ENCODE results near the gene PPEF1.

PPEF1 gene

DNA sequence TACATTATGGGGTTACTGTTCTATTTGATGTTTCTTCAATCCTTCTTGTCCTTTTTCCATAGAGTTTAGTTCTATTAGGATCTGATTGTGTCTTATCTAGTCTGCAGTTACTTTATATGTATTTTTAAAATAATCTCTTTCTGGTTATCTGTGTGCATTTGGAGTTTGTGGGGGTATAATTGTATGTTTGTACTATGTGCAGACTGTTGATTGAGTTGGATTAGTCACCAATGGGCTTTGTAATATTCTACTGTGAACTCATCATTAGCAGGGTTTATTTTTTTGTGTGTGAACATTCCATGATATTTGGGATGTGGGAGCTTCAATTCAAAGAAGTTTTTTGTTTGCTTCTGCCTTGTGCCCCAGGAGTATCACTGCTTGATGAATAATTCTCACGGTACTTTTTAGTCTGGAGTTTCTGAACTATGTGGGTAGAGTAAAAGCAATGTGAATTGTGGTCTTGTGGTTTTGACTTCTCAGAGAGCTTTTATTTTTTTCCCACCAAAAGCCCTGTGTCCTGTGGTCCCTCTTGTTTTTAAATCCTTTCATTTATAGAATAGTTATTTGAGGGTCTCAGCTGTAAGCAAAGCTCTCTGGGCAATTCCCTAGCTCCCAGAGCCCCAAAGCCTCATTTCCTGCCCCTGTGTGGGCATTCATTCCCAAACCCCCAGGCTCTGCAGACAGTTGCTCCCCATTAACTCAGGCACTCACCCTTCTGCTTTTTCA, 148.6 kb downstream of the PPEF1 start:
- FAIRE-seq (no peak), DNase-seq (ENCODE audit: insufficient read length, low spot score) (no peak)
- TF ChIP-seq, protein P1, sequence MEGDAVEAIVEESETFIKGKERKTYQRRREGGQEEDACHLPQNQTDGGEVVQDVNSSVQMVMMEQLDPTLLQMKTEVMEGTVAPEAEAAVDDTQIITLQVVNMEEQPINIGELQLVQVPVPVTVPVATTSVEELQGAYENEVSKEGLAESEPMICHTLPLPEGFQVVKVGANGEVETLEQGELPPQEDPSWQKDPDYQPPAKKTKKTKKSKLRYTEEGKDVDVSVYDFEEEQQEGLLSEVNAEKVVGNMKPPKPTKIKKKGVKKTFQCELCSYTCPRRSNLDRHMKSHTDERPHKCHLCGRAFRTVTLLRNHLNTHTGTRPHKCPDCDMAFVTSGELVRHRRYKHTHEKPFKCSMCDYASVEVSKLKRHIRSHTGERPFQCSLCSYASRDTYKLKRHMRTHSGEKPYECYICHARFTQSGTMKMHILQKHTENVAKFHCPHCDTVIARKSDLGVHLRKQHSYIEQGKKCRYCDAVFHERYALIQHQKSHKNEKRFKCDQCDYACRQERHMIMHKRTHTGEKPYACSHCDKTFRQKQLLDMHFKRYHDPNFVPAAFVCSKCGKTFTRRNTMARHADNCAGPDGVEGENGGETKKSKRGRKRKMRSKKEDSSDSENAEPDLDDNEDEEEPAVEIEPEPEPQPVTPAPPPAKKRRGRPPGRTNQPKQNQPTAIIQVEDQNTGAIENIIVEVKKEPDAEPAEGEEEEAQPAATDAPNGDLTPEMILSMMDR (IDR thresholded peaks at IDR 0.05; ENCODE audit: insufficient read depth, missing control alignments) = no peak

DNA sequence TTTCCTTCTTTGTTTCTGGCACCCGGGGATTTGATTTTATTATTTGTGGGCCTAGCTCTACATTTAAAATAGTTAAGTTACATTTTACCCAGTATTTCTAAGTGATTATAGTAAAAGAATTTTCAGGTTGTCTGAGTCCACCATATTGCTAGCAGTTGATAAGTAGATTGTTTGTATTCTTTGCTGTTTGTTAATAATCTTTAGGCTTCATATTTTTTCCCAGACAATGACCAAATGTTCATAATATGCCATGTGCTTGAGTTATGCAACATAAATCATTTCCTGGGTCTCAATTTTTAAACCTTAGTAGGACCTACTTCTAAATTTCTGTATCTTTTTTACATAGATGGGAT, 149.2 kb downstream of the PPEF1 start:
- TF ChIP-seq, protein P1 (IDR thresholded peaks at IDR 0.05; ENCODE audit: insufficient read depth, missing control alignments) = no peak
- no peak for DNase-seq (ENCODE audit: insufficient read length, low spot score)
- FAIRE-seq = no peak

DNA sequence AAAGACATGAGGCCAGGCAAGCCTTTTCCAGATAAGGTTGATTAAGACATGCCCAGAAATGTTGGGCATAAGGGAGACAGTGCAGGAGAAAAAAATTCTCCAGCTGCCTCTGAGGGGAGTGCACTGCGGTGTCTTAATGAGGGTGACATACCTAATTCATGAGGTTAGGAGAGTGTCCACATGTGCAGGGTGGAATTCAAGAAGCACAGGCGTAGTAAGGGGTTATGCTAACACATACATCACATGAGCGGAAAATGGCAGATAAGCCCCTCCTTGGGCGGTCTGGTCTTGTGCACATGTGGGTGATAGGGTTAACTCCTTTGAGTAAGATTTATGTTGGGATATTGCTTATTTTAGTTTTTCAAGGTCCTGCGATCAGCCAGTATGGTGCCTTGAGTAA, 154.1 kb downstream of the PPEF1 start:
- FAIRE-seq (no peak), DNase-seq (ENCODE audit: insufficient read length, low spot score) (no peak)
- TF ChIP-seq, protein P1 (IDR thresholded peaks at IDR 0.05; ENCODE audit: insufficient read depth, missing control alignments) = no peak

DNA sequence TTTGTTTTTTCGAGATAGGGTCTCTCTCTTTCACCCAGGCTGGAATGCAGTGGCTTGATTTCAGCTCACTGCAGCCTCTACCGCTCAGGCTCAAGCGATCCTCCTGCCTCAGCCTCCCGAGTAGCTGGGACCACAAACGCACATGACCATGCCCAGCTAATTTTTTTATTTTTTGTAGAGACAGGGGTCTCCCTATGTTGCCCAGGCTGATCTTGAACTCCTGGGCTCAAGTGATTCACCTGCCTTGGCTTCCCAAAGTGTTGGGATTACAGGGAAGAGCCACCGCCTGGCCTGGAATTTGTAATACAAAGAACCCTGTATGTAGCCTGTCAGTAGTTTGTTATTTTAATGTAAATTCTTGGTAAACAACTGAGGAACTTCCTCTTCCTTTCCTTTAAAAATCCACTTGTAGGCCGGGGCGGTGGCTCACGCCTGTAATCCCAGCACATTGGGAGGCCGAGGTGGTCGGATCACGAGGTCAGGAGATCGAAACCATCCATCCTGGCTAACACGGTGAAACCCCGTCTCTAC, 157.0 kb downstream of the PPEF1 start:
- TF ChIP-seq, protein P1 (IDR thresholded peaks at IDR 0.05; ENCODE audit: insufficient read depth, missing control alignments) = no peak
- DNase-seq (ENCODE audit: insufficient read length, low spot score) = no peak
- no peak for FAIRE-seq

DNA sequence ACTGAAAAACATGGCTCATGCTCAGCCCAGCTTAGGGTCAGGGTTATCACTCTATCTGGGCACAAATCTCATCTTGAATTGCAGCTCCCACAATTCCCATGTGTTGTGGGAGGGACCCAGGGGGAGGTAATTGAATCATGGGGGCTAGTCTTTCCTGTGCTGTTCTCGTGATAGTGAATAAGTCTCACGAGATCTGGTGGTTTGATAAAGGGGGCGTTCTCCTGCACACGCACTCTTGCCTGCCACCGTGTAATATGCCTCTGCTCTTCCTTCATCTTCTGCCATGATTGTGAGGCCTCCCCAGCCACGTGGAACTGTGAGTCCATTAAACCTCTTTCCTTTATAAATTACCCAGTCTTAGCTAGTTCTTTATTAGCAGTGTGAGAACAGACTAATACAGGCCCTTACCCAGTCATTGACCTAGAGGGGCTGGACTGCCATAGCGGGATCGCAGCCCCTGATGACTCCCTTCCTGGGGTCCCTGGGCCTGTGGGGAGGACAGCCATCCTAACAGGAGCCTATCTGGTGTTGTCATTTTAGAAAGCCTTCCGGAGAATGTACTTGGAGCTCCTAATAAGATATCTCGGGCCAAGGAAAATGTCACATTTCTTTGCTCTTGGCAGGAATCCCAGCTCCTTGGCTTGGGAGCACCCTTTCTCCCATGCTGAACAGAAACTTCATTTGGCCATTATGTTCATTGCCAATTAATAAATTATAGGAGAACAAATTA, 163.9 kb downstream of the PPEF1 start:
- DNase-seq (ENCODE audit: insufficient read length, low spot score) (no peak), FAIRE-seq (no peak)
- TF ChIP-seq, protein P1 (IDR thresholded peaks at IDR 0.05; ENCODE audit: insufficient read depth, missing control alignments) = no peak

DNA sequence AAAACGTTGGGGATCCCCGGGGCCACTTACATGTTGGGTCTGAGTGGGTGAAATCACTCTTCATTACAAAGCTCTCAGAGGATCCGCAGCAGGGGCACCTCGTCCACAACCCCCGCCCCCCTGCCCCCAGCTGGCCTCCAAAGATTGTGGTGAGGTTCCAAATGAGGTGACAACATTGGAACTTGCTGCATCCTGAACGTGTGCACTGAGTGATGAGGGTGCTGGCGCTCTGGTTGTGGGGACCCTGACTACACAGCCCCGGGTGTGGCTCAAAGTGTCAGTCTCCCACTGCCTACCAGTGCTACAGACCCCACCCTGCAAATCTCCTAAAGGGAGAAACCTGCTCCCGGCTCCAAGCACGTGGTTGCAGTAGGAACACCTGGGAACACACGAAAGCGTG, 164.5 kb downstream of the PPEF1 start:
- TF ChIP-seq, protein P1 (IDR thresholded peaks at IDR 0.05; ENCODE audit: insufficient read depth, missing control alignments) = no peak
- DNase-seq (ENCODE audit: insufficient read length, low spot score) (no peak), FAIRE-seq (no peak)

DNA sequence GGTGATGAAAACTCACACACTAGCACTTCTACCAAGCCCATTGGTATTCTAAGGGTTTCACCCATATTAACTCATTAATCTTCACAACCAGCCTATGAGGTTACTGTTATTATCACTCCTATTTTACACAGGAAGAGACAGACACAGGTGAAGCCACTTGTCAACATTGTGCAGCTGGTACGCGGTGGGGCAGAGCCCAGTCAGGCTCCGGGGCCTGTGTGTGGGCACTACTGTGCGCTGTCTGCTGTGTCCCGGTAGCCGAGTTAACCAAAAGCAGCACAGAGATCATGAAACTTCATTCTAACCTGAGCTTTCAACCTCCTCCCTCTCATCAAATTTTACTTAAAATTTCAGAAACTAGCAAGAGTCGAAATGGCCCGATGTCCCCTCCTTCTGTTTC, 165.2 kb downstream of the PPEF1 start:
- TF ChIP-seq, protein P1 (IDR thresholded peaks at IDR 0.05; ENCODE audit: insufficient read depth, missing control alignments) = no peak
- DNase-seq (ENCODE audit: insufficient read length, low spot score) (no peak), FAIRE-seq (no peak)

Data from D721Med (cell line).